IMR-90 (cell line): ENCODE data around the gene GAS6. TPM values are rescaled to one million over a fixed set of nuclear protein-coding genes. Genes with fewer than 3 reads are reported as not detected.

Experiments used
- ATAC-seq: fragments of 200-7000 bp; cut with Tn5 transposase; 2 replicates; pipeline ENCODE4 v1.9.1; 2020; ENCODE audit warnings: low read depth, mild to moderate bottlenecking, moderate library complexity
- BruUV-seq: library from RNA; stranded (reverse); fragments of 400-500 nt; replicated peaks from 2 replicates; lab custom pipeline; 2021; lab: Mats Ljungman, UMichigan
- CTCF ChIA-PET: fragments of 300-600 bp; formaldehyde crosslinking; extraction: SDS; loops from one replicate; lab custom pipeline; 2021; ENCODE audit warnings: antibody characterized with exemption; lab: Yijun Ruan, JAX
- POLR2A ChIA-PET: fragments of 300-600 bp; sonication (Branson Sonifier 250); formaldehyde crosslinking; loops from one replicate; lab custom pipeline; 2022; ENCODE audit warnings: antibody characterized with exemption; ENCODE audit not compliant: unreplicated experiment; lab: Charles Lee
- DNase-seq: peaks from one replicate; pipeline ENCODE4 v3.0.0; 2013
- H2AFZ ChIP-seq: replicated peaks from 2 replicates; pipeline ENCODE3; 2013; ENCODE audit warnings: low read length, mild to moderate bottlenecking; ENCODE audit not compliant: poor library complexity
- H2AK5ac ChIP-seq: 2 replicates; pipeline ENCODE4 v1.6.1; 2013; ENCODE audit warnings: low read depth, low read length, inconsistent platforms
- H2AK9ac ChIP-seq: replicated peaks from 2 replicates; pipeline ENCODE3; 2013; ENCODE audit warnings: mild to moderate bottlenecking, low read depth, low read length, moderate library complexity; ENCODE audit not compliant: poor library complexity
- H2BK120ac ChIP-seq: 2 replicates; pipeline ENCODE4 v1.6.1; 2013; ENCODE audit warnings: low read depth, low read length, inconsistent platforms
- H2BK15ac ChIP-seq: 3 replicates; pipeline ENCODE4 v1.6.1; 2013; ENCODE audit warnings: low read depth, low read length, inconsistent platforms
- H2BK20ac ChIP-seq: 2 replicates; pipeline ENCODE4 v1.6.1; 2013; ENCODE audit warnings: low read depth, mild to moderate bottlenecking, inconsistent platforms, low read length, moderate library complexity
- H2BK5ac ChIP-seq: 2 replicates; pipeline ENCODE4 v1.6.1; 2013; ENCODE audit warnings: mild to moderate bottlenecking, low read depth, low read length, inconsistent platforms; ENCODE audit not compliant: poor library complexity, severe bottlenecking
- H3K14ac ChIP-seq: replicated peaks from 2 replicates; pipeline ENCODE4 v1.6.1; 2013; ENCODE audit warnings: low read depth, low read length, inconsistent platforms
- H3K18ac ChIP-seq: 2 replicates; pipeline ENCODE4 v1.6.1; 2013; ENCODE audit warnings: low read depth, low read length, control low read depth
- H3K23ac ChIP-seq: 2 replicates; pipeline ENCODE4 v1.6.1; 2013; ENCODE audit warnings: low read depth, low read length, inconsistent platforms
- H3K27ac ChIP-seq: 2 replicates; pipeline ENCODE4 v1.5.1; 2013; ENCODE audit warnings: mild to moderate bottlenecking, control low read depth, low read length; ENCODE audit not compliant: insufficient read depth
- H3K27me3 ChIP-seq: 2 replicates; pipeline ENCODE4 v1.6.1; 2013; ENCODE audit warnings: low read length; ENCODE audit not compliant: control insufficient read depth, insufficient read depth
- H3K36me3 ChIP-seq: 2 replicates; pipeline ENCODE4 v1.6.1; 2013; ENCODE audit warnings: low read length, mixed read lengths; ENCODE audit not compliant: control insufficient read depth, insufficient read depth
- H3K4ac ChIP-seq: 2 replicates; pipeline ENCODE4 v1.6.1; 2013; ENCODE audit warnings: low read depth, low read length, inconsistent platforms
- H3K4me1 ChIP-seq: 2 replicates; pipeline ENCODE4 v1.6.1; 2013; ENCODE audit warnings: low read length, mixed read lengths; ENCODE audit not compliant: control insufficient read depth, insufficient read depth
- H3K4me2 ChIP-seq: 2 replicates; pipeline ENCODE4 v1.6.1; 2013; ENCODE audit warnings: low read depth, mild to moderate bottlenecking, control low read depth, low read length, moderate library complexity
- H3K4me3 ChIP-seq: 2 replicates; pipeline ENCODE4 v1.5.1; 2013; ENCODE audit warnings: low read depth, mild to moderate bottlenecking, control low read depth, low read length, moderate library complexity; ENCODE audit not compliant: insufficient read depth
- H3K56ac ChIP-seq: 2 replicates; pipeline ENCODE4 v1.6.1; 2013; ENCODE audit warnings: low read length, inconsistent platforms; ENCODE audit not compliant: insufficient read depth; ENCODE audit errors: extremely low read depth
- H3K79me1 ChIP-seq, 2 experiments: 2 replicates each; pipeline ENCODE4 v1.6.1; 2013; ENCODE audit warnings: low read length in 2 of 2, inconsistent platforms in 1 of 2, low read depth in 1 of 2
- H3K9ac ChIP-seq: 2 replicates; pipeline ENCODE4 v1.6.1; 2013; ENCODE audit warnings: low read depth, low read length, control low read depth
- H3K9me1 ChIP-seq: 2 replicates; pipeline ENCODE4 v1.6.1; 2013; ENCODE audit warnings: low read length, inconsistent platforms; ENCODE audit not compliant: insufficient read depth
- H3K9me3 ChIP-seq: 2 replicates; pipeline ENCODE4 v1.6.1; 2013; ENCODE audit warnings: low read length; ENCODE audit not compliant: control insufficient read depth, insufficient read depth
- H4K20me1 ChIP-seq: 2 replicates; pipeline ENCODE4 v1.6.1; 2013; ENCODE audit warnings: low read length, inconsistent platforms; ENCODE audit not compliant: insufficient read depth
- H4K5ac ChIP-seq: 2 replicates; pipeline ENCODE4 v1.6.1; 2013; ENCODE audit warnings: mild to moderate bottlenecking, low read depth, low read length, control low read depth
- H4K8ac ChIP-seq, 2 experiments: 2 replicates each; pipeline ENCODE4 v1.6.1; 2013; ENCODE audit warnings: low read depth in 2 of 2, low read length in 2 of 2, control low read depth in 1 of 2, inconsistent platforms in 1 of 2
- H4K91ac ChIP-seq: 2 replicates; pipeline ENCODE4 v1.6.1; 2013; ENCODE audit warnings: low read depth, low read length, inconsistent platforms; ENCODE audit not compliant: insufficient read depth
- BHLHE40 ChIP-seq: fragments of 150-350 bp; IDR thresholded peaks from 2 replicates; pipeline ENCODE4 v1.6.1; 2016; ENCODE audit warnings: mild to moderate bottlenecking, low read depth, low read length
- CEBPB ChIP-seq: IDR thresholded peaks from 2 replicates; pipeline ENCODE4 v1.6.1; 2012; ENCODE audit warnings: low read depth, low read length, improper control_type of control experiment
- CHD1 ChIP-seq: IDR thresholded peaks from 2 replicates; pipeline ENCODE4 v1.6.1; 2012; ENCODE audit warnings: low read depth, low read length, improper control_type of control experiment
- CTCF ChIP-seq: conservative IDR thresholded peaks from 2 replicates; pipeline ENCODE4 v1.5.1; 2012; ENCODE audit warnings: mild to moderate bottlenecking, low read depth, low read length, improper control_type of control experiment
- ELK1 ChIP-seq: fragments of 150-350 bp; IDR thresholded peaks from 2 replicates; pipeline ENCODE4 v1.6.1; 2016; ENCODE audit warnings: low read depth, mild to moderate bottlenecking, low read length, moderate library complexity, borderline replicate concordance
- MAFK ChIP-seq: IDR thresholded peaks from 2 replicates; pipeline ENCODE4 v1.6.1; 2012; ENCODE audit warnings: low read depth, low read length, improper control_type of control experiment
- MXI1 ChIP-seq: IDR thresholded peaks from 2 replicates; pipeline ENCODE4 v1.6.1; 2012; ENCODE audit warnings: low read depth, mild to moderate bottlenecking, low read length, moderate library complexity, borderline replicate concordance
- NFE2L2 ChIP-seq: fragments of 150-350 bp; IDR thresholded peaks from 2 replicates; pipeline ENCODE4 v1.6.1; 2016; ENCODE audit warnings: low read depth, mild to moderate bottlenecking, low read length
- POLR2A ChIP-seq: IDR thresholded peaks from 2 replicates; pipeline ENCODE4 v1.6.1; 2012; ENCODE audit warnings: mild to moderate bottlenecking, low read depth, low read length
- RAD21 ChIP-seq: IDR thresholded peaks from 2 replicates; pipeline ENCODE4 v1.6.1; 2012; ENCODE audit warnings: low read length, improper control_type of control experiment
- RCOR1 ChIP-seq: IDR thresholded peaks from 2 replicates; pipeline ENCODE4 v1.6.1; 2012; ENCODE audit warnings: mild to moderate bottlenecking, low read length, improper control_type of control experiment; ENCODE audit not compliant: insufficient replicate concordance
- RFX5 ChIP-seq: IDR thresholded peaks from 2 replicates; pipeline ENCODE4 v1.8.0; 2012; ENCODE audit warnings: low read depth, mild to moderate bottlenecking, low read length, moderate library complexity
- SMC3 ChIP-seq: fragments of 150-350 bp; IDR thresholded peaks from 2 replicates; pipeline ENCODE4 v1.6.1; 2016; ENCODE audit warnings: low read depth, mild to moderate bottlenecking, antibody characterized with exemption, low read length, moderate library complexity
- WGBS, 2 experiments: methylation state at CpG; one replicate each; pipeline versions ENCODE4 v1.1.5 to v1.1.7; 2013; ENCODE audit warnings: missing lambda C conversion rate in 2 of 2; ENCODE audit not compliant: insufficient read length in 1 of 2; ENCODE audit errors: extremely low coverage in 2 of 2; 5-methylcytosine and 5-hydroxymethylcytosine counted together
- dilution Hi-C: fragments of 300-500 bp; cut with HindIII; formaldehyde crosslinking; loops from one replicate; pipeline ENCODE4 v1.14.3; 2018; ENCODE audit warnings: low sequenced_read_pairs; ENCODE audit not compliant: unreplicated experiment
- in situ Hi-C: fragments of 300-500 bp; cut with MboI; formaldehyde crosslinking; loops from 3 replicates; pipeline ENCODE4 v1.14.3; 2019; ENCODE audit warnings: low sequenced_read_pairs, inconsistent platforms, mixed read lengths
- intact Hi-C: fragments of 100-400 bp; cut with micrococcal nuclease; formaldehyde crosslinking; loops from 2 replicates; pipeline ENCODE4 v1.10.0; 2022
- polyA plus RNA-seq, 3 experiments: library from polyadenylated mRNA; depleted of rRNA; stranded (reverse); fragments of >200 nt; gene quantifications; 2 replicates each; pipeline ENCODE4 v1.2.3, GENCODE V29; 2012; ENCODE audit warnings: low replicate concordance in 1 of 3
- total RNA-seq: library from RNA; depleted of rRNA; stranded (reverse); fragments of >200 nt; gene quantifications from 2 replicates; pipeline ENCODE4 v1.2.3, GENCODE V29; 2012

GAS6 gene
- total and polyA plus RNA-seq, 2 of the 4 experiments (the other 2 are of a cell fraction) = 220 to 823 TPM

- DNase-seq = no peak
- H4K5ac ChIP-seq = peak overlapping the region; percentile 60; the same call in 1 of the 2 replicates
- no peak for ATAC-seq
- H3K27me3 ChIP-seq = no peaks in the 10 kb centered on the region
- no TSS peak for BruUV-seq
- H2BK20ac ChIP-seq = peak overlapping the region; percentile 98
- no peak for TF ChIP-seq BHLHE40
- no peak for TF ChIP-seq MXI1
- no peak for TF ChIP-seq CHD1
- TF ChIP-seq CTCF = no peak
- no peak for TF ChIP-seq SMC3
- TF ChIP-seq ELK1 = no peak
- no peak for TF ChIP-seq NFE2L2
- no peak for TF ChIP-seq RFX5
- TF ChIP-seq POLR2A = no peak
- TF ChIP-seq RAD21 = no peak
- no peak for TF ChIP-seq RCOR1
- TF ChIP-seq MAFK = no peak
- TF ChIP-seq CEBPB = no peak
- in situ Hi-C loops = no loop called here
- no peak overlapping the region for H3K56ac ChIP-seq
- peak overlapping the region; percentile 86 to 87 for H4K8ac ChIP-seq
- H3K9me1 ChIP-seq = peaks cover 21% of the 10 kb centered on the region
- H3K23ac ChIP-seq = peak overlapping the region; percentile 76; the same call in 1 of the 2 replicates
- CTCF ChIA-PET = no interaction called here
- peaks cover 30% of the 10 kb centered on the region for H3K4me1 ChIP-seq
- peak overlapping the region; percentile 77 for H3K27ac ChIP-seq
- no peak overlapping the region for H2AFZ ChIP-seq
- H3K4me2 ChIP-seq = no peak overlapping the region
- peak overlapping the region; percentile 98 for H2BK15ac ChIP-seq
- dilution Hi-C loops = no loop called here
- no peak overlapping the region for H3K9ac ChIP-seq
- H3K36me3 ChIP-seq = no peaks in the 10 kb centered on the region
- H3K4ac ChIP-seq = peak overlapping the region; percentile 93
- H3K14ac ChIP-seq = peak overlapping the region; percentile 64
- no peak overlapping the region for H3K4me3 ChIP-seq
- 83% methylated on average over 3 of the region's 9 CpGs; no CpG with 5 or more reads in 1 of the 2 experiments for WGBS, 2 experiments
- H3K79me1 ChIP-seq = peaks cover 16 to 52% of the 10 kb centered on the region in 2 experiments
- peak overlapping the region; percentile 80 for H3K18ac ChIP-seq
- peak overlapping the region; percentile 44 for H2AK9ac ChIP-seq
- H4K91ac ChIP-seq = peak overlapping the region; percentile 97
- peak overlapping the region; percentile 99 for H2BK120ac ChIP-seq
- H4K20me1 ChIP-seq = no peaks in the 10 kb centered on the region
- peak overlapping the region; percentile 93 for H2BK5ac ChIP-seq
- POLR2A ChIA-PET = no interaction called here
- peak overlapping the region; percentile 97 for H2AK5ac ChIP-seq
- H3K9me3 ChIP-seq = no peaks in the 10 kb centered on the region
- intact Hi-C loops = no loop called here
These were observed 37.8 kb upstream of the GAS6 start for GRCh38 chr13:113901642-113902041.
